Prostate gland (tissue), 2 donors: ENCODE results near the gene TSC22D4. TPM values are rescaled to one million over a fixed set of nuclear protein-coding genes. Genes with fewer than 3 reads are reported as not detected.
"Not testable (repeated sequence)": the region's sequence is repeated elsewhere in the genome, so short reads cannot be mapped to it uniquely, and the experiment has no call there.

ENCODE experiments used
- DNase-seq: peaks from one replicate; pipeline ENCODE4 v3.0.0-alpha.2; 2019; ENCODE audit warnings: low spot score
- H3K27ac ChIP-seq, 2 donors: fragments of 200-600 bp; sonication (generic); 2 replicates each; pipeline ENCODE4 v1.5.1; 2017 to 2019
- H3K27me3 ChIP-seq: fragments of 200-600 bp; sonication (generic); replicated peaks from 2 replicates; pipeline ENCODE4 v1.5.1; 2019; ENCODE audit not compliant: insufficient read depth
- H3K36me3 ChIP-seq, 2 donors: fragments of 200-600 bp; sonication (generic); 1 replicate in 1 of 2; 2 replicates in 1 of 2; pipeline versions ENCODE4 v1.5.1 to v1.8.1; 2017 to 2019
- H3K4me1 ChIP-seq: fragments of 200-600 bp; sonication (generic); replicated peaks from 2 replicates; pipeline ENCODE4 v1.5.1; 2019
- H3K4me3 ChIP-seq, 2 donors: fragments of 200-600 bp; sonication (generic); 2 replicates each; pipeline ENCODE4 v1.5.1; 2017 to 2019
- H3K9me3 ChIP-seq: fragments of 200-600 bp; sonication (generic); 2 replicates; pipeline ENCODE4 v1.5.1; 2017
- POLR2A ChIP-seq: fragments of 450-650 bp; IDR thresholded peaks from one replicate; pipeline ENCODE4 v1.6.1; 2016; ENCODE audit warnings: antibody characterized with exemption, mild to moderate bottlenecking
- POLR2AphosphoS5 ChIP-seq: sonication (generic); formaldehyde crosslinking; IDR thresholded peaks from one replicate; pipeline ENCODE4 v1.6.1; 2017; ENCODE audit warnings: antibody characterized with exemption
- WGBS: methylation state at CpG from one replicate; pipeline ENCODE4 v1.1.5; 2018; 5-methylcytosine and 5-hydroxymethylcytosine counted together
- intact Hi-C: fragments of 100-400 bp; cut with DNase I; formaldehyde crosslinking; loops from one replicate; pipeline ENCODE4 v1.14.2; 2022
- total RNA-seq, 2 donors: library from RNA; depleted of rRNA; stranded (reverse); fragments of >200 nt; gene quantifications; one replicate each; pipeline ENCODE4 v1.1.0, GENCODE V29; 2016
- TF ChIP-seq, protein P1 (sequence below), 4 experiments: fragments of 200-600 bp in 2 of 4; fragments of 450-650 bp in 2 of 4; sonication (generic) in 2 of 4; IDR thresholded peaks; 1 replicate in 3 of 4; 2 replicates in 1 of 4; pipeline ENCODE4 v1.5.1; 2016 to 2019; ENCODE audit warnings: antibody characterized with exemption in 4 of 4, mild to moderate bottlenecking in 2 of 4, moderate library complexity in 2 of 4

Gene TSC22D4
- total RNA-seq, 2 donors from 2014 or later = 77.6 to 152 TPM

DNA sequence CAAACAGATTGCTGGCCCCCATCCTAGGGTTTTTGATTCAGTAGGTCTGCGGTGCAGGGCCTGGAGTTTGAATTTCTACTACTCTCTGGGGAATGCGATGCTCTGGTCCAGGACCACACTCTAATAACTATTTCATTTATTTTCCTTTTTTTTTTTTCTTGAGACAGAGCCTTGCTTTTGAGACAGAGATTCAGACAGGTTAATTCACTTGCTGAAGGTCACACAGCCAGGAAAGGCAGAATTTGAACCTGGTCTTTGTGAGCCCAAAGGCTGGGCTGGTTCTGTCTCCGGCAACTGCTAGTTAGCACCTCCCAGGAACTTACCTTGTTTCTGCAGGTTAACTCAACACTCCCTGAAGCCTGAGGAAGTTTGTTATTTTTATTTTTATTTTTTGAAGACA, 26.5 kb downstream of the TSC22D4 start:
- WGBS = 67% methylated on average over 3 of the region's 3 CpGs
- H3K9me3 ChIP-seq = no peaks in the 10 kb centered on the region
- no peak for DNase-seq
- TF ChIP-seq POLR2A = no peak
- TF ChIP-seq POLR2AphosphoS5 = no peak
- TF ChIP-seq, protein P1, sequence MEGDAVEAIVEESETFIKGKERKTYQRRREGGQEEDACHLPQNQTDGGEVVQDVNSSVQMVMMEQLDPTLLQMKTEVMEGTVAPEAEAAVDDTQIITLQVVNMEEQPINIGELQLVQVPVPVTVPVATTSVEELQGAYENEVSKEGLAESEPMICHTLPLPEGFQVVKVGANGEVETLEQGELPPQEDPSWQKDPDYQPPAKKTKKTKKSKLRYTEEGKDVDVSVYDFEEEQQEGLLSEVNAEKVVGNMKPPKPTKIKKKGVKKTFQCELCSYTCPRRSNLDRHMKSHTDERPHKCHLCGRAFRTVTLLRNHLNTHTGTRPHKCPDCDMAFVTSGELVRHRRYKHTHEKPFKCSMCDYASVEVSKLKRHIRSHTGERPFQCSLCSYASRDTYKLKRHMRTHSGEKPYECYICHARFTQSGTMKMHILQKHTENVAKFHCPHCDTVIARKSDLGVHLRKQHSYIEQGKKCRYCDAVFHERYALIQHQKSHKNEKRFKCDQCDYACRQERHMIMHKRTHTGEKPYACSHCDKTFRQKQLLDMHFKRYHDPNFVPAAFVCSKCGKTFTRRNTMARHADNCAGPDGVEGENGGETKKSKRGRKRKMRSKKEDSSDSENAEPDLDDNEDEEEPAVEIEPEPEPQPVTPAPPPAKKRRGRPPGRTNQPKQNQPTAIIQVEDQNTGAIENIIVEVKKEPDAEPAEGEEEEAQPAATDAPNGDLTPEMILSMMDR (IDR thresholded peaks at IDR 0.05) = no peak
- no peak overlapping the region for H3K4me3 ChIP-seq
- no peaks in the 10 kb centered on the region for H3K36me3 ChIP-seq
- intact Hi-C loops = no loop called here
- no peak overlapping the region for H3K27ac ChIP-seq
- no peaks in the 10 kb centered on the region for H3K4me1 ChIP-seq
- no peaks in the 10 kb centered on the region for H3K27me3 ChIP-seq

DNA sequence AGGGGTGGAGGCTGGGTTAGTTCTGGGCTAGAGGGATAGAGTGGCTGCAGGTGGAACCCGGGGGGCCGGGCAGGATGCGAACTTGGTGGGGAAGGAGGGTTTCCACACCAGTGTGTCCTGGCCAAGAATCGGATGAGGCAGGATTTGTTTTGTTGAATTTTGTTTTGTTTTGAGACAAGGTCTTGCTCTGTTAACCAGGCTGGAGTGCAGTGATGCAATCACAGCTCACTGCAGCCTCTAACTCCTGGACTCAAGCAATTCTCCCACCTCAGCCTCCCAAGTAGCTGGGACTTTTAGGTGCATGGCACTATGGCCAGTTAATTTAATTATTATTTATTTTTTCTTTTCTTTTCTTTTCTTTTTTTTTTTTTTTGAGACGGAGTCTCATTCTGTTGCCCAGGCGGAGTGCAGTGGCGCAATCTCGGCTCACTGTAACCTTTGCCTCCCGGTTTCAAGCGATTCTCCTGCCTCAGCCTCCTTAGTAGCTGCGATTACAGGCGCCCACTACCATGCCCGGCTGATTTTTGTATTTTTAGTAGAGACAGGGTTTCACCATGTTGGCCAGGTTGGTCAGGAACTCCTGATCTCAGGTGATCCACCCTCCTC, 29.7 kb downstream of the TSC22D4 start:
- Histone ChIP-seq H3K9me3 (no peaks in the 10 kb centered on the region), H3K27ac (no peak overlapping the region), H3K4me1 (no peaks in the 10 kb centered on the region), H3K36me3 (no peaks in the 10 kb centered on the region), H3K4me3 (no peak overlapping the region), H3K27me3 (no peaks in the 10 kb centered on the region)
- DNase-seq = no peak
- TF ChIP-seq POLR2AphosphoS5 (no peak), POLR2A (no peak)
- TF ChIP-seq, protein P1 (IDR thresholded peaks at IDR 0.05) = no peak
- intact Hi-C loops = no loop called here
- 86% methylated on average over 13 of the region's 13 CpGs for WGBS

DNA sequence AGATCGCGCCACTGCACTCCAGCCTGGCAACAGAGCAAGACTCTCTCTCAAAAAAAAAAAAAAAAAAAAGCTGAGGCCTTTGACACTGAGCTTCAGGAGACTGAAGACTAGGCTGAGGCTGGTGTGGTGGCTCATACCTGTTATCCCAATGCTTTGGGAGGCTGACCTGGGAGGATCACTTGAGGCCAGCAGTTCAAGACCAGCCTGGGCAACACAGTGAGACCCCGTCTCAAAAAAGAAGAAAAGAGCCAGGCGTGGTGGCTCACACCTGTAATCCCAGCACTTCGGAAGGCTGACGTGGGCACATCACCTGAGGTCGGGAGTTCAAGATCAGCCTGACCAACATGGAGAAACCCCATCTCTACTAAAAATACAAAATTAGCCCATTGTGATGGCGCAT, 31.7 kb downstream of the TSC22D4 start:
- H3K27ac ChIP-seq, DNase-seq, H3K27me3 ChIP-seq, H3K4me3 ChIP-seq, H3K9me3 ChIP-seq, H3K36me3 ChIP-seq, intact Hi-C loops, H3K4me1 ChIP-seq: not testable (repeated sequence)
- 97% methylated on average over 8 of the region's 8 CpGs for WGBS

DNA sequence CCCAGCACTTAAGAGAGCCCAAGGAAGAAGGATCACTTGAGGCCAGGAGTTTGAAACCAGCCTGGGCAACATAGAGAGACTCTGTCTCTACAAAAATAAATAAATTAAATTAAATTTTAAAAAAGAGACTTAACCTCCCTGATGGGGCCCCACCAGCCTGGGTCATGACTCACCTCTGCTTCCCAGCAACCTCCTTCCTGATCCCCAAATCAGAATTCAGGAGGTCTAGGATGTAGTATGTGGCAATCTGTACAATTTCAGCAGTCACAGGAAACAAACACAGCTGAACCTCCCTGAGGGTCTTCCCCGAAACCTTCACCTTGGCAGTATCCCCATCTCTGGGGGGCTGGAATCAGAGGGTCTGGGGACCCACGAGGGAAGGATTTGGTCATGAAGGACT, 33.0 kb downstream of the TSC22D4 start:
- intact Hi-C loops = no loop called here
- 77% methylated on average over 2 of the region's 2 CpGs for WGBS
- no peak for DNase-seq
- Histone ChIP-seq H3K4me3 (no peak overlapping the region), H3K27me3 (no peaks in the 10 kb centered on the region), H3K36me3 (no peaks in the 10 kb centered on the region), H3K4me1 (no peaks in the 10 kb centered on the region), H3K27ac (no peak overlapping the region), H3K9me3 (no peaks in the 10 kb centered on the region)
- TF ChIP-seq POLR2A (no peak), POLR2AphosphoS5 (no peak)
- TF ChIP-seq, protein P1 (IDR thresholded peaks at IDR 0.05) = no peak

DNA sequence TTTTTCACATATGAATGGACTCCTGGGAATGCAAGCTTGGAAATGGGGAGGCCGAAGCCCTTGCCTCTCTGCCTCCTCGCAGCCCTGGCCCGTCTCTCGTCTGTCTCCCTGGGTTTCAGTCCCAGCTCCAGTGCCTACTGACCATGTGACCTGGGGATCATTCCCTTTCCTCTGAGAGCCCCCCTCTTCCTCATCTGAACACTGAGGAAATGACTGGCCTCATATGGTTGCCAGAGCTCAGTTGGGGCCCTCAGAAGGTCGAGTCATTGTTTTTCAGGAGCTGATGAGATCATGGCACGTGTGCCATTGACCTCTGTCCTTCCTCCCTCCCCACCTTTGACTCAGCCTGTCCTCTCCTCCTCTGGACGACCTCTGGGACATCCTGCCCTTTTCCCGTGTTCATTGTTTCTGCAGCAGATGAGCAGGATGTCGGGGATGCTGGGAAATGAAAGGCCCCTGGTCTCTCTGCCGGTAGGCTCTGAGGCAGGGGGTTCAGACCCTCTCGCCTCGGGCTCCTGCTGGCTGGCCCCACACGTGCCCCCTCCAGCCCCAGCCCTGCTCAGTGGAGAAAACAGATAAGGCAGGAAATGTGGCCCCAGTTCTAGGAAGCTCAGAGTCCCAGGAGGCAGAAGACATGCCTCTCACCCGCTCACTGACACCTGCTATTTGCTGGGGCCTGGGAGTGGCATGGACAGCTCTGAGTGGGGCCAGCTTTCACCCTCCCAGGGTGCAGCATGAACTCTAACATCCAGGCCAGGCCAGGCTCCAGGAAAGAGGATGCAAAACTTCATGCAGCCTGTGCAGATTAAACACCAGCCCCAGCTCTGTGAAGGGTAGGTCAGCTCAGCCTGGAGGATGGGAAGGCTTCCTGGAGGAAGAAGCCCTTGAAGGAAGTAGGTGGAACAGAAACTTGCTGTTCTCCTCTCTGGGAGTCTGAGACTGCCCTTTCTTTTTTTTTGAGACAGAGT, 34.4 kb downstream of the TSC22D4 start:
- 51% methylated on average over 14 of the region's 14 CpGs for WGBS
- intact Hi-C loops = no loop called here
- H3K9me3 ChIP-seq = no peaks in the 10 kb centered on the region
- H3K4me1 ChIP-seq = no peaks in the 10 kb centered on the region
- DNase-seq = no peak
- TF ChIP-seq POLR2AphosphoS5 = peak; percentile 32
- TF ChIP-seq, protein P1 (IDR thresholded peaks at IDR 0.05) = no peak
- H3K4me3 ChIP-seq = no peak overlapping the region
- H3K36me3 ChIP-seq = no peaks in the 10 kb centered on the region
- no peaks in the 10 kb centered on the region for H3K27me3 ChIP-seq
- peak overlapping the region in 1 of 2 donors; percentile 31 for H3K27ac ChIP-seq
